Breast epithelium (tissue), 4 donors: Measurements from ENCODE around the gene MALRD1. TPM values are rescaled to one million over a fixed set of nuclear protein-coding genes. Genes with fewer than 3 reads are reported as not detected.

Experiments used
- DNase-seq, 2 donors: peaks; one replicate each; pipeline ENCODE4 v3.0.0-alpha.2; 2019; ENCODE audit warnings: low spot score in 2 of 2
- H3K27ac ChIP-seq, 2 donors: fragments of 200-600 bp; sonication (generic) in 1 of 2; one replicate each; pipeline ENCODE4 v1.5.1; 2016 to 2019; ENCODE audit warnings: mild to moderate bottlenecking in 1 of 2
- H3K27me3 ChIP-seq, 2 donors: fragments of 200-600 bp; sonication (generic) in 1 of 2; one replicate each; pipeline versions ENCODE4 v1.5.1 to v1.6.0; 2017 to 2019; ENCODE audit warnings: control low read depth in 1 of 2, mild to moderate bottlenecking in 1 of 2
- H3K36me3 ChIP-seq: fragments of 200-600 bp; one replicate; pipeline ENCODE4 v1.5.1; 2019
- H3K4me1 ChIP-seq, 2 donors: fragments of 200-600 bp; sonication (generic); one replicate each; pipeline ENCODE4 v1.5.1; 2016 to 2019; ENCODE audit warnings: control low read depth in 1 of 2
- H3K4me3 ChIP-seq, 3 donors: fragments of 200-600 bp; sonication (generic); 1 replicate in 2 of 3; 2 replicates in 1 of 3; pipeline ENCODE4 v1.5.1; 2016 to 2019; ENCODE audit warnings: mild to moderate bottlenecking in 3 of 3, moderate library complexity in 2 of 3
- H3K9me3 ChIP-seq, 2 donors: fragments of 200-600 bp; sonication (generic) in 1 of 2; one replicate each; pipeline ENCODE4 v1.5.1; 2016 to 2019; ENCODE audit warnings: control low read depth in 1 of 2
- POLR2A ChIP-seq: fragments of 450-650 bp; IDR thresholded peaks from one replicate; pipeline ENCODE4 v1.6.1; 2016; ENCODE audit warnings: antibody characterized with exemption, mild to moderate bottlenecking, moderate library complexity
- POLR2AphosphoS5 ChIP-seq, 3 donors: sonication (generic); formaldehyde crosslinking; IDR thresholded peaks; one replicate each; pipeline ENCODE4 v1.6.1; 2017; ENCODE audit warnings: antibody characterized with exemption in 3 of 3
- intact Hi-C: fragments of 100-400 bp; cut with DNase I; formaldehyde crosslinking; loops from one replicate; pipeline ENCODE4 v1.15.1; 2023; ENCODE audit warnings: low total_unique reads
- total RNA-seq, 3 donors: library from RNA; depleted of rRNA; stranded (reverse); fragments of >200 nt; gene quantifications; one replicate each; pipeline ENCODE4 v1.1.0, GENCODE V29; 2016
- TF ChIP-seq, protein P1 (sequence below), 3 donors: fragments of 450-650 bp; IDR thresholded peaks; one replicate each; pipeline ENCODE4 v1.5.1; 2016 to 2017; ENCODE audit warnings: antibody characterized with exemption in 3 of 3, mild to moderate bottlenecking in 3 of 3, moderate library complexity in 3 of 3

The MALRD1 gene
- total RNA-seq, 3 donors from 2014 or later = 0.96 to 8.6 (median 2.6) TPM

DNA sequence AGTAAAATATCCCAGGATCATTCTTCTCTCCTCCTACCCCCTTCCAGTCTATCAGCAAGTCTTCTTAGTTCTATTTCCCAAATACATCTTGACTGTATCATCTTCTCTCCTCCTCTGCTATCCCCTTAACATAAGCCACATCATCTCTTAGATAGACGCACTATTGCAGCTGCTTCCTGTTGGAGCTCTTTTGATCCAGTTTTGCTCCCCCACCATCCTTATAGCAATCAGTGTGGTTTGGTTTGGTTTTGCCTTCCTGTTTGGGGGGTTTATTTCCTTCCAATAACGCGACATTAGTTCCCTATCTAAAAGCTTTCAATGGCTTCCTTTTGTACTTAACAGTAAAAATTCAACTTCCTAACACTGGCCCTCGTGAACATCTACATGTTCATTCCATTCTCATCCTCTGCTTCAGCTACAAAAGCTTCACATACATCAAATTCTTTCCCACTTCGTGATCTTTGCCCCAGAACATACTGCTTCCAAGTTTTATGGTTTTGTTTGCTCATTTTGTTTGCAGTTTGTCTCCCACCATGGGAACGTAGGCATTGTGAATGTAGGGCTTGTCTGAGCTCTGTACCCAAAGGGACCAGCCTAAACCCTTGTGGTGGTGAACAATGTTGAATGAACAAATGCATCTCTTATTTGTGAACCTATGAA is 734.0 kb downstream of the MALRD1 start:
- TF ChIP-seq, protein P1, sequence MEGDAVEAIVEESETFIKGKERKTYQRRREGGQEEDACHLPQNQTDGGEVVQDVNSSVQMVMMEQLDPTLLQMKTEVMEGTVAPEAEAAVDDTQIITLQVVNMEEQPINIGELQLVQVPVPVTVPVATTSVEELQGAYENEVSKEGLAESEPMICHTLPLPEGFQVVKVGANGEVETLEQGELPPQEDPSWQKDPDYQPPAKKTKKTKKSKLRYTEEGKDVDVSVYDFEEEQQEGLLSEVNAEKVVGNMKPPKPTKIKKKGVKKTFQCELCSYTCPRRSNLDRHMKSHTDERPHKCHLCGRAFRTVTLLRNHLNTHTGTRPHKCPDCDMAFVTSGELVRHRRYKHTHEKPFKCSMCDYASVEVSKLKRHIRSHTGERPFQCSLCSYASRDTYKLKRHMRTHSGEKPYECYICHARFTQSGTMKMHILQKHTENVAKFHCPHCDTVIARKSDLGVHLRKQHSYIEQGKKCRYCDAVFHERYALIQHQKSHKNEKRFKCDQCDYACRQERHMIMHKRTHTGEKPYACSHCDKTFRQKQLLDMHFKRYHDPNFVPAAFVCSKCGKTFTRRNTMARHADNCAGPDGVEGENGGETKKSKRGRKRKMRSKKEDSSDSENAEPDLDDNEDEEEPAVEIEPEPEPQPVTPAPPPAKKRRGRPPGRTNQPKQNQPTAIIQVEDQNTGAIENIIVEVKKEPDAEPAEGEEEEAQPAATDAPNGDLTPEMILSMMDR (IDR thresholded peaks at IDR 0.05) = no peak
- no peak for TF ChIP-seq POLR2A
- no peak for TF ChIP-seq POLR2AphosphoS5 (IDR thresholded peaks at IDR 0.05)
- Histone ChIP-seq H3K4me3 (no peak overlapping the region), H3K4me1 (no peaks in the 10 kb centered on the region), H3K9me3 (no peaks in the 10 kb centered on the region), H3K36me3 (no peaks in the 10 kb centered on the region), H3K27me3 (no peaks in the 10 kb centered on the region), H3K27ac (no peak overlapping the region)
- intact Hi-C loops = no loop called here
- no peak for DNase-seq

- Histone ChIP-seq H3K4me3 (no peak overlapping the region), H3K9me3 (no peaks in the 10 kb centered on the region), H3K4me1 (no peaks in the 10 kb centered on the region), H3K27me3 (no peaks in the 10 kb centered on the region), H3K27ac (no peak overlapping the region), H3K36me3 (no peaks in the 10 kb centered on the region)
- DNase-seq = no peak
- intact Hi-C loops = no loop called here
- TF ChIP-seq POLR2A (no peak), POLR2AphosphoS5 (IDR thresholded peaks at IDR 0.05) (no peak)
- TF ChIP-seq, protein P1 (IDR thresholded peaks at IDR 0.05) = no peak
Measured at GRCh38 chr10:19783721-19784120, 735.1 kb downstream of the MALRD1 start.
